ENCODE data around the gene AHDC1. TPM values are rescaled to one million over a fixed set of nuclear protein-coding genes. Genes with fewer than 3 reads are reported as not detected.
A peak's percentile ranks its signal among the peaks of the same experiment; 100 is the strongest.

The AHDC1 gene
- total RNA-seq, 1 donor from 2014 or later, result 50.1 TPM

GRCh38 chr1:27605300-27605766 lies 1.4 kb upstream of the AHDC1 start:
- TF ChIP-seq CTCF (conservative IDR thresholded peaks at IDR 0.05), result no peak
- no peaks in the 10 kb centered on the region for H3K36me3 Mint-ChIP-seq (ENCODE audit: low read depth)

GRCh38 chr1:27604579-27605299 lies 795 bp upstream of the AHDC1 start:
- no peaks in the 10 kb centered on the region for H3K9me3 Mint-ChIP-seq
- no peaks in the 10 kb centered on the region for H3K36me3 Mint-ChIP-seq (ENCODE audit: low read depth)
- no peak for DNase-seq (ENCODE audit: low read depth, low spot score)
- H3K27ac Mint-ChIP-seq (ENCODE audit: unreplicated experiment), result no peak overlapping the region
- H3K27me3 Mint-ChIP-seq (ENCODE audit: low read depth), result peaks cover 2% of the 10 kb centered on the region
- peak overlapping the region; percentile 93 for H3K4me3 Mint-ChIP-seq
- TF ChIP-seq CTCF (conservative IDR thresholded peaks at IDR 0.05), result no peak
- H3K4me1 Mint-ChIP-seq, result peaks cover 24% of the 10 kb centered on the region

More at GRCh38 chr1:27605300-27605766, 1.4 kb upstream of the AHDC1 start:
- no peak for DNase-seq (ENCODE audit: low read depth, low spot score)
- H3K27ac Mint-ChIP-seq (ENCODE audit: unreplicated experiment), result no peak overlapping the region
- peaks cover 2% of the 10 kb centered on the region for H3K27me3 Mint-ChIP-seq (ENCODE audit: low read depth)
- H3K9me3 Mint-ChIP-seq, result no peaks in the 10 kb centered on the region
- peaks cover 18% of the 10 kb centered on the region for H3K4me1 Mint-ChIP-seq
- H3K4me3 Mint-ChIP-seq, result peak overlapping the region; percentile 93

GRCh38 chr1:27603309-27603680 lies 649 bp downstream of the AHDC1 start:
- no peak for TF ChIP-seq CTCF (conservative IDR thresholded peaks at IDR 0.05)
- Mint-ChIP-seq H3K4me1 (peaks cover 35% of the 10 kb centered on the region), H3K27me3 (ENCODE audit: low read depth) (peaks cover 2% of the 10 kb centered on the region), H3K4me3 (peak overlapping the region; percentile 93), H3K36me3 (ENCODE audit: low read depth) (no peaks in the 10 kb centered on the region), H3K27ac (ENCODE audit: unreplicated experiment) (no peak overlapping the region), H3K9me3 (no peaks in the 10 kb centered on the region)
- no peak for DNase-seq (ENCODE audit: low read depth, low spot score)

GRCh38 chr1:27602462-27603308 lies 1.3 kb downstream of the AHDC1 start:
- H3K9me3 Mint-ChIP-seq, result no peaks in the 10 kb centered on the region
- TF ChIP-seq CTCF (conservative IDR thresholded peaks at IDR 0.05), result no peak
- peak overlapping the region; percentile 71 for H3K27ac Mint-ChIP-seq (ENCODE audit: unreplicated experiment)
- H3K4me1 Mint-ChIP-seq, result peaks cover 35% of the 10 kb centered on the region
- no peak for DNase-seq (ENCODE audit: low read depth, low spot score)
- H3K27me3 Mint-ChIP-seq (ENCODE audit: low read depth), result peaks cover 2% of the 10 kb centered on the region
- peak overlapping the region; percentile 97 for H3K4me3 Mint-ChIP-seq
- H3K36me3 Mint-ChIP-seq (ENCODE audit: low read depth), result no peaks in the 10 kb centered on the region

- Mint-ChIP-seq H3K36me3 (ENCODE audit: low read depth) (no peaks in the 10 kb centered on the region), H3K27ac (ENCODE audit: unreplicated experiment) (peak overlapping the region; percentile 71), H3K4me3 (peak overlapping the region; percentile 97), H3K9me3 (no peaks in the 10 kb centered on the region), H3K27me3 (ENCODE audit: low read depth) (peaks cover 2% of the 10 kb centered on the region), H3K4me1 (peaks cover 35% of the 10 kb centered on the region)
- no peak for DNase-seq (ENCODE audit: low read depth, low spot score)
- TF ChIP-seq CTCF (conservative IDR thresholded peaks at IDR 0.05), result no peak
Observed at GRCh38 chr1:27601771-27602461, 2.0 kb downstream of the AHDC1 start.

Data from neural crest cell (in vitro differentiated cells).